Measurements from ENCODE around the gene ARAP3.

GRCh38 chr5:141695627-141696215 lies 13.7 kb upstream of the ARAP3 start:
- no peak for TF ChIP-seq CTCF (conservative IDR thresholded peaks at IDR 0.05; ENCODE audit: low read depth in 2 of 2)
- no peak for TF ChIP-seq REST (IDR thresholded peaks at IDR 0.05; ENCODE audit: unreplicated experiment)
- no peak for TF ChIP-seq CREB1 (CRISPR knock-in tag; IDR thresholded peaks at IDR 0.05; ENCODE audit: low read depth)
- no peak for TF ChIP-seq EZH2 (IDR thresholded peaks at IDR 0.05; ENCODE audit: low read depth, unreplicated experiment)
